ENCODE results near the gene BTBD2. TPM values are rescaled to one million over a fixed set of nuclear protein-coding genes. Genes with fewer than 3 reads are reported as not detected.

The BTBD2 gene
- total RNA-seq, 1 experiment from 2014 or later: 52.2 TPM

DNA sequence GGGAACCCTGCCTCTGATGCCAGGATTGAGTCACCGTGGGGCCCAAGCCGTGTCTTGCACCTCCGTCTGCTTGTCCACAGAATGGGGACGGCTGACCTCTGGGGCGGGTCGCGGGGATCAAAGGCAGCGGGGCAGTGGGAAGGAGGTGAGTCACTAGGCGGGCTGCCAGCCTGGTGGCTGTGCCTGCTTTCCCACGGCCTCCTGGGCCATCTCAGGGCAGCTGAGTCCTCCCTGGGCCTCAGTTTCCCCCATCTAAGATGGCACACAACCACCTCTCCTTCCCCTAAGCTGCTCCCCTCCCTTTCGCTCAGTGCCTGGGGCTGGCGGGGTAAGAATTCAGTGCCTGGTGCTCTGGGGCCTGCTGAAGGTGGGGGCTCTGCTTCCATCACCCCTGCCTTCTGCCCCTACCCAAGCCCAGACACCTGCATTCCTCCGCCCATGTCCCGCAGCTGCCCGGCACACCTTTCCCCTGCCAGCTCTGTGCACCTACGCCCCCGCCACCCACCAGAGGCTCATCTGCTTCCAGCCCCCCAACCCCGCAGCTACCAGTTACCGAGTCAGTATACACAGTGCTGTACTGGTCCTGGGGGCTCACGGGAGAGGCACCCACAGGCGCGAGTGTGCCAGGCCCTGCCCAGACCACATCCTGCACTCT lies 32.1 kb upstream of the BTBD2 start:
- ChIA-PET CTCF (no interaction called here), POLR2A (interaction anchor here (0.6 kb wide), 1 partner anchor 98 kb away, joined by 3 read pairs; no protein-coding TSS in a partner anchor)
- peaks cover 17% of the 10 kb centered on the region for H3K4me1 ChIP-seq
- Mint-ChIP-seq H3K27ac (ENCODE audit: unreplicated experiment) (no peak overlapping the region), H3K4me3 (ENCODE audit: unreplicated experiment) (no peak overlapping the region), H3K27me3 (ENCODE audit: insufficient read depth, unreplicated experiment) (no peaks in the 10 kb centered on the region), H3K9me3 (ENCODE audit: unreplicated experiment) (no peaks in the 10 kb centered on the region), H3K36me3 (ENCODE audit: insufficient read depth, unreplicated experiment) (peaks cover 37% of the 10 kb centered on the region), H3K4me1 (ENCODE audit: low read depth, unreplicated experiment) (no peaks in the 10 kb centered on the region)
- no TSS peak for BruUV-seq (replicated peaks)
- TF ChIP-seq, protein P1, sequence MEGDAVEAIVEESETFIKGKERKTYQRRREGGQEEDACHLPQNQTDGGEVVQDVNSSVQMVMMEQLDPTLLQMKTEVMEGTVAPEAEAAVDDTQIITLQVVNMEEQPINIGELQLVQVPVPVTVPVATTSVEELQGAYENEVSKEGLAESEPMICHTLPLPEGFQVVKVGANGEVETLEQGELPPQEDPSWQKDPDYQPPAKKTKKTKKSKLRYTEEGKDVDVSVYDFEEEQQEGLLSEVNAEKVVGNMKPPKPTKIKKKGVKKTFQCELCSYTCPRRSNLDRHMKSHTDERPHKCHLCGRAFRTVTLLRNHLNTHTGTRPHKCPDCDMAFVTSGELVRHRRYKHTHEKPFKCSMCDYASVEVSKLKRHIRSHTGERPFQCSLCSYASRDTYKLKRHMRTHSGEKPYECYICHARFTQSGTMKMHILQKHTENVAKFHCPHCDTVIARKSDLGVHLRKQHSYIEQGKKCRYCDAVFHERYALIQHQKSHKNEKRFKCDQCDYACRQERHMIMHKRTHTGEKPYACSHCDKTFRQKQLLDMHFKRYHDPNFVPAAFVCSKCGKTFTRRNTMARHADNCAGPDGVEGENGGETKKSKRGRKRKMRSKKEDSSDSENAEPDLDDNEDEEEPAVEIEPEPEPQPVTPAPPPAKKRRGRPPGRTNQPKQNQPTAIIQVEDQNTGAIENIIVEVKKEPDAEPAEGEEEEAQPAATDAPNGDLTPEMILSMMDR (IDR thresholded peaks at IDR 0.05; ENCODE audit: insufficient read depth in 1 of 2, low read depth in 1 of 2, low read length in 1 of 2, severe bottlenecking in 1 of 2, unreplicated experiment in 1 of 2): no peak
- intact Hi-C loops (cut with micrococcal nuclease; ENCODE audit: unreplicated experiment): no loop called here
- H3K4me3 ChIP-seq (ENCODE audit: low read depth, low read length): no peak overlapping the region
- DNase-seq: no peak
- H3K36me3 ChIP-seq (ENCODE audit: control insufficient read depth, insufficient read depth, low read length): peaks cover 4% of the 10 kb centered on the region
- H3K27me3 ChIP-seq (replicated peaks; ENCODE audit: control insufficient read depth, insufficient read depth, low read length): no peaks in the 10 kb centered on the region
- H3K9me3 ChIP-seq: no peaks in the 10 kb centered on the region

DNA sequence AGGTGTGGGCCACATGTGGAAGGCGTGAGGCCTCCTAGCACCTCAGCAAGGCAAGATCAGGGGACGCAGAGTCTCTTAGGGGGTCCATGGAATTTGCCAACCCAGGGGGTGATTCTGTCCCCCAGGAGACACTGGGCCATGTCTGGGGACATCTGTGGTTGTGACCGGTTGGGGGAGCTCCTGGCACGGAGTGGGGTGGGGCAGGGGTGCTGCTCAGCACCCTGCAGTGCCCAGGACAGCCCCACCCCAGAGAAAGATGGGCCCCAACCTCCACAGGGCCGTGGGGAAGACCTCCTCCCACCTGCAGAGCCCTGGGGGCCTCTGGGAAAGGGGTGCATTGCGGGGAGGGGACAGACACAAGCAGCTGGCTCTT lies 31.5 kb upstream of the BTBD2 start:
- Histone ChIP-seq H3K27me3 (replicated peaks; ENCODE audit: control insufficient read depth, insufficient read depth, low read length) (no peaks in the 10 kb centered on the region), H3K9me3 (no peaks in the 10 kb centered on the region), H3K36me3 (ENCODE audit: control insufficient read depth, insufficient read depth, low read length) (peaks cover 4% of the 10 kb centered on the region), H3K4me1 (peaks cover 18% of the 10 kb centered on the region), H3K4me3 (ENCODE audit: low read depth, low read length) (no peak overlapping the region)
- no peaks in the 10 kb centered on the region for H3K9me3 Mint-ChIP-seq (ENCODE audit: unreplicated experiment)
- ChIA-PET CTCF (no interaction called here), POLR2A (interaction anchor here (0.6 kb wide), 1 partner anchor 99 kb away, joined by 3 read pairs; no protein-coding TSS in a partner anchor)
- intact Hi-C loops (cut with micrococcal nuclease; ENCODE audit: unreplicated experiment): no loop called here
- no peak for DNase-seq
- no peaks in the 10 kb centered on the region for H3K27me3 Mint-ChIP-seq (ENCODE audit: insufficient read depth, unreplicated experiment)
- H3K27ac Mint-ChIP-seq (ENCODE audit: unreplicated experiment): no peak overlapping the region
- TF ChIP-seq, protein P1 (IDR thresholded peaks at IDR 0.05; ENCODE audit: insufficient read depth in 1 of 2, low read depth in 1 of 2, low read length in 1 of 2, severe bottlenecking in 1 of 2, unreplicated experiment in 1 of 2): no peak
- H3K36me3 Mint-ChIP-seq (ENCODE audit: insufficient read depth, unreplicated experiment): peaks cover 42% of the 10 kb centered on the region
- no peak overlapping the region for H3K4me3 Mint-ChIP-seq (ENCODE audit: unreplicated experiment)
- no TSS peak for BruUV-seq (replicated peaks)
- no peaks in the 10 kb centered on the region for H3K4me1 Mint-ChIP-seq (ENCODE audit: low read depth, unreplicated experiment)

GRCh38 chr19:2046046-2046907 lies 30.8 kb upstream of the BTBD2 start:
- H3K4me1 Mint-ChIP-seq (ENCODE audit: low read depth, unreplicated experiment): no peaks in the 10 kb centered on the region
- no peak overlapping the region for H3K27ac Mint-ChIP-seq (ENCODE audit: unreplicated experiment)
- H3K4me1 ChIP-seq: peaks cover 11% of the 10 kb centered on the region; the same call in 1 of the 2 replicates
- no peaks in the 10 kb centered on the region for H3K9me3 Mint-ChIP-seq (ENCODE audit: unreplicated experiment)
- intact Hi-C loops (cut with micrococcal nuclease; ENCODE audit: unreplicated experiment): no loop called here
- H3K27me3 Mint-ChIP-seq (ENCODE audit: insufficient read depth, unreplicated experiment): no peaks in the 10 kb centered on the region
- POLR2A ChIA-PET: no interaction called here
- peaks cover 38% of the 10 kb centered on the region for H3K36me3 Mint-ChIP-seq (ENCODE audit: insufficient read depth, unreplicated experiment)
- no TSS peak for BruUV-seq (replicated peaks)
- CTCF ChIA-PET: no interaction called here
- DNase-seq: no peak
- peaks cover 4% of the 10 kb centered on the region for H3K36me3 ChIP-seq (ENCODE audit: control insufficient read depth, insufficient read depth, low read length)
- H3K9me3 ChIP-seq: no peaks in the 10 kb centered on the region
- TF ChIP-seq, protein P1 (IDR thresholded peaks at IDR 0.05; ENCODE audit: insufficient read depth in 1 of 2, low read depth in 1 of 2, low read length in 1 of 2, severe bottlenecking in 1 of 2, unreplicated experiment in 1 of 2): no peak
- no peak overlapping the region for H3K4me3 ChIP-seq (ENCODE audit: low read depth, low read length)
- no peak overlapping the region for H3K4me3 Mint-ChIP-seq (ENCODE audit: unreplicated experiment)
- no peaks in the 10 kb centered on the region for H3K27me3 ChIP-seq (replicated peaks; ENCODE audit: control insufficient read depth, insufficient read depth, low read length)

All from Caco-2 (cell line).